GM13977 (cell line): ENCODE results near the gene AFG3L2.

Source experiments
- DNase-seq: peaks from one replicate; pipeline ENCODE4 v3.0.0; 2012; ENCODE audit warnings: low spot score
- in situ Hi-C: fragments of 300-500 bp; cut with MboI; formaldehyde crosslinking; loops from one replicate; pipeline ENCODE4 v1.12.0; 2022; ENCODE audit warnings: low sequenced_read_pairs, low pct_unique_long_range_greater_than_20kb, mixed read lengths, inconsistent platforms; ENCODE audit not compliant: unreplicated experiment
- TF ChIP-seq, protein P1 (sequence below): IDR thresholded peaks from 2 replicates; pipeline ENCODE4 v1.5.1; 2012; ENCODE audit warnings: mild to moderate bottlenecking, control low read depth; ENCODE audit not compliant: insufficient read depth; ENCODE audit errors: extremely low read depth, missing control alignments

The AFG3L2 gene

DNA sequence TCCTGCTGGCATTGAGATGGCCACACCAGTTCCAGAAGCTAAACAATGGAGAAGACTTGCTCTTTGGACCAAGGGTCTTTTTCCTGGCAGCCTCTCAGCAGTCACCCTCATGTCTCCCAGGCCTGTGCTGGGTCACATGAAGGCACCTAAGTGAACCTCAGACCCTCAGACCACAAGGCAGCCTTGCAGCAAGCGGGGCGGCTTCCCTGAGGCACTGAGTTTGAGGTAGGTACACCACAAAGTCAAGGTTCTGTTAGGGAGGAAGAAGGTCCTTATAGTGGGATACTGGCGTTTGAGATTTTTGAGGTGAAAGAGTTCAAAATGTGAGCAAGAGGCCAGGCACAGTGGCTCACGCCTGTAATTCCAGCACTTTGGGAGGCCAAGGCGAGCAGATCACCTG is 22.2 kb upstream of the AFG3L2 start:
- in situ Hi-C loops = loop anchor here (25.0 kb wide), 1 partner anchor 538 kb away; the partner anchor contains the start of gene SEH1L
- TF ChIP-seq, protein P1, sequence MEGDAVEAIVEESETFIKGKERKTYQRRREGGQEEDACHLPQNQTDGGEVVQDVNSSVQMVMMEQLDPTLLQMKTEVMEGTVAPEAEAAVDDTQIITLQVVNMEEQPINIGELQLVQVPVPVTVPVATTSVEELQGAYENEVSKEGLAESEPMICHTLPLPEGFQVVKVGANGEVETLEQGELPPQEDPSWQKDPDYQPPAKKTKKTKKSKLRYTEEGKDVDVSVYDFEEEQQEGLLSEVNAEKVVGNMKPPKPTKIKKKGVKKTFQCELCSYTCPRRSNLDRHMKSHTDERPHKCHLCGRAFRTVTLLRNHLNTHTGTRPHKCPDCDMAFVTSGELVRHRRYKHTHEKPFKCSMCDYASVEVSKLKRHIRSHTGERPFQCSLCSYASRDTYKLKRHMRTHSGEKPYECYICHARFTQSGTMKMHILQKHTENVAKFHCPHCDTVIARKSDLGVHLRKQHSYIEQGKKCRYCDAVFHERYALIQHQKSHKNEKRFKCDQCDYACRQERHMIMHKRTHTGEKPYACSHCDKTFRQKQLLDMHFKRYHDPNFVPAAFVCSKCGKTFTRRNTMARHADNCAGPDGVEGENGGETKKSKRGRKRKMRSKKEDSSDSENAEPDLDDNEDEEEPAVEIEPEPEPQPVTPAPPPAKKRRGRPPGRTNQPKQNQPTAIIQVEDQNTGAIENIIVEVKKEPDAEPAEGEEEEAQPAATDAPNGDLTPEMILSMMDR = no peak
- DNase-seq = no peak

DNA sequence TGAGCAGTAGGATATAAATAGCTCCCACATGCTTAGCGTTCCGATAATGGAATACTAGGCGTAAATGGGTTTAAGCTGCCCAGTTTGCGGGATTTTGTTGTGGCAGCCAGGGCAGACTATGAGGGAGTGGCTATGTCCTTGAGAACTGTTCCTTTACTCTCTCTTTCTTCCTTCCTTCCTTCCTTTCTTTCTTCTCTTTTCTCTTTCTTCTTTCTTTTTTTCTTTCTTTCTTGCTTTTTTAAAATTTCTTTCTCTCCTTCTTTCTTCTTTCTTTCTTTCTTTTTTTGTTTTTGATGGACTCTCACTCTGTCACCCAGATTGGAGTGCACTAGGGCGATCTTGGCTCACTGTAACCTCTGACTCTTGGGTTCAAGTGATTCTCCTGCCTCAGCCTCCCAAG is 21.6 kb upstream of the AFG3L2 start:
- no peak for DNase-seq
- in situ Hi-C loops = loop anchor here (25.0 kb wide), 1 partner anchor 539 kb away; the partner anchor contains the start of gene SEH1L
- TF ChIP-seq, protein P1 = no peak

GRCh38 chr18:12397793-12398192 is 20.8 kb upstream of the AFG3L2 start:
- DNase-seq = no peak
- in situ Hi-C loops = loop anchor here (25.0 kb wide), 1 partner anchor 540 kb away; the partner anchor contains the start of gene SEH1L
- TF ChIP-seq, protein P1 = no peak

GRCh38 chr18:12397254-12397653 is 20.2 kb upstream of the AFG3L2 start:
- DNase-seq = no peak
- in situ Hi-C loops = loop anchor here (25.0 kb wide), 1 partner anchor 540 kb away; the partner anchor contains the start of gene SEH1L
- TF ChIP-seq, protein P1 = no peak

- DNase-seq = no peak
- in situ Hi-C loops = loop anchor here (25.0 kb wide), 1 partner anchor 543 kb away; the partner anchor contains the start of gene SEH1L
- TF ChIP-seq, protein P1 = peak; percentile 55
Measured at GRCh38 chr18:12394428-12394827, 17.4 kb upstream of the AFG3L2 start.

GRCh38 chr18:12393998-12394397 is 17.0 kb upstream of the AFG3L2 start:
- TF ChIP-seq, protein P1 = no peak
- in situ Hi-C loops = loop anchor here (25.0 kb wide), 1 partner anchor 543 kb away; the partner anchor contains the start of gene SEH1L
- no peak for DNase-seq

DNA sequence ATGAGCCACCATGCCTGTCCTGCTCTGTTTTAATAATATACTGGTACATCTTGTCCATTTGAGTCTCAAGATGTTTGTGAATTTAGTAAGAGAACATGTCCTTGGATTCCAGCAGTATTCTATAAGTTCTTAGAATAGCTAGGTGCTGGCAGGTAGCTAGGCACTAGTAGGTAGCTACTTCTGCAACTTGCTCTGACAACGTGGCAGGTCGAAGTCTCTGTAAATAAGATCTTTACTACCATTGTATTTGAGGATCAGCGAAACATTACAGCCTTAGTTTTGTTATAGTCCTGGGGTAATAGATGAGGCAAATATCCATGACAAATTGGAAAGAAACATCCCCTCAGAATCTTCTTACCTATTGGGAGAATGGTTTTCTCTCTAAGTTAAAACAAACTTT is 16.5 kb upstream of the AFG3L2 start:
- in situ Hi-C loops = loop anchor here (25.0 kb wide), 1 partner anchor 544 kb away; the partner anchor contains the start of gene SEH1L

More for the DNA sequence above, 16.5 kb upstream of the AFG3L2 start:
- TF ChIP-seq, protein P1 = no peak
- no peak for DNase-seq
